HUES64 (cell line): ENCODE data around the gene STUM.

Experiments
- H3K27ac ChIP-seq: 2 replicates; pipeline ENCODE4 v1.7.0; 2013; ENCODE audit warnings: low read depth, low read length, inconsistent platforms
- H3K27me3 ChIP-seq: 2 replicates; pipeline ENCODE4 v1.6.1; 2013; ENCODE audit warnings: mild to moderate bottlenecking, low read length; ENCODE audit not compliant: insufficient read depth
- H3K36me3 ChIP-seq: 2 replicates; pipeline ENCODE4 v1.6.1; 2013; ENCODE audit warnings: mild to moderate bottlenecking, low read length; ENCODE audit not compliant: insufficient read depth
- H3K4me1 ChIP-seq: 2 replicates; pipeline ENCODE4 v1.6.1; 2013; ENCODE audit warnings: mild to moderate bottlenecking, low read length, moderate library complexity; ENCODE audit not compliant: insufficient read depth
- H3K4me3 ChIP-seq: 2 replicates; pipeline ENCODE4 v1.5.1; 2013; ENCODE audit warnings: mild to moderate bottlenecking, low read length, moderate library complexity
- H3K9ac ChIP-seq: 2 replicates; pipeline ENCODE4 v1.6.1; 2013; ENCODE audit warnings: mild to moderate bottlenecking, low read depth, low read length
- H3K9me3 ChIP-seq: 2 replicates; pipeline ENCODE4 v1.6.1; 2013; ENCODE audit warnings: low read depth, low read length; ENCODE audit not compliant: insufficient read depth
- WGBS: fragments of 150-250, 120-280 bp; methylation state at CpG from one replicate; pipeline ENCODE4 v1.1.7; 2013; ENCODE audit warnings: missing lambda C conversion rate; 5-methylcytosine and 5-hydroxymethylcytosine counted together

Gene STUM

GRCh38 chr1:226534098-226534497, 14.5 kb upstream of the STUM start:
- H3K36me3 ChIP-seq = no peaks in the 10 kb centered on the region
- no peak overlapping the region for H3K9ac ChIP-seq
- peaks cover 11% of the 10 kb centered on the region for H3K4me1 ChIP-seq
- H3K27me3 ChIP-seq = no peaks in the 10 kb centered on the region
- H3K27ac ChIP-seq = no peak overlapping the region
- 95% methylated on average over 3 of the region's 3 CpGs for WGBS
- no peak overlapping the region for H3K4me3 ChIP-seq
- no peaks in the 10 kb centered on the region for H3K9me3 ChIP-seq

- Histone ChIP-seq H3K4me3 (no peak overlapping the region), H3K27ac (no peak overlapping the region), H3K9me3 (no peaks in the 10 kb centered on the region), H3K36me3 (no peaks in the 10 kb centered on the region), H3K4me1 (peaks cover 11% of the 10 kb centered on the region), H3K9ac (no peak overlapping the region), H3K27me3 (no peaks in the 10 kb centered on the region)
- WGBS = 100% methylated on average over 1 of the region's 2 CpGs
Measured at GRCh38 chr1:226534645-226535044, 13.9 kb upstream of the STUM start.

GRCh38 chr1:226535666-226536065, 12.9 kb upstream of the STUM start:
- no peak overlapping the region for H3K9ac ChIP-seq
- H3K27ac ChIP-seq = no peak overlapping the region
- H3K9me3 ChIP-seq = no peaks in the 10 kb centered on the region
- peaks cover 11% of the 10 kb centered on the region for H3K4me1 ChIP-seq
- whole genome bisulfite sequencing = 90% methylated on average over 9 of the region's 9 CpGs
- H3K36me3 ChIP-seq = no peaks in the 10 kb centered on the region
- H3K4me3 ChIP-seq = no peak overlapping the region
- no peaks in the 10 kb centered on the region for H3K27me3 ChIP-seq

DNA sequence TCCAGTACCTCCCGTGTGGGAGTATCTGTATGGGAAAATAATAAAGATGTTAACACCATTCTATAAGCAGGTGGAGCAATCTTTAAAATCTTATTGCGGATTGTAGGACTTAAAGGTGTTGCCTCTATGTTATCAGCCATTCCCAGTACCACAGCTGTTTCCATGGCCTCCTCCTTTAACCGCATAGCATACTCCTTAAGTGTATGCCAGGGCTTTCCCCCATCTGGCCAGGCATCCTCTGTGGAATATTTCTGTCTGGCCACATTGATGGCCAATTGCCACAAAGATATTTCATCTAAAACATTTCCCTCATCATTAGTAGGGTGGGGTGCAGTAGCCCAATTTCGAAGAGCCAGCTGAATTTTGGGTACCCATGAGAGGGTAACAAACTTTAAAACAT, 7.3 kb upstream of the STUM start:
- WGBS = 90% methylated on average over 3 of the region's 4 CpGs
- Histone ChIP-seq H3K36me3 (no peaks in the 10 kb centered on the region), H3K9ac (no peak overlapping the region), H3K27me3 (peaks cover 17% of the 10 kb centered on the region), H3K4me3 (no peak overlapping the region), H3K27ac (no peak overlapping the region), H3K4me1 (no peaks in the 10 kb centered on the region), H3K9me3 (no peaks in the 10 kb centered on the region)

DNA sequence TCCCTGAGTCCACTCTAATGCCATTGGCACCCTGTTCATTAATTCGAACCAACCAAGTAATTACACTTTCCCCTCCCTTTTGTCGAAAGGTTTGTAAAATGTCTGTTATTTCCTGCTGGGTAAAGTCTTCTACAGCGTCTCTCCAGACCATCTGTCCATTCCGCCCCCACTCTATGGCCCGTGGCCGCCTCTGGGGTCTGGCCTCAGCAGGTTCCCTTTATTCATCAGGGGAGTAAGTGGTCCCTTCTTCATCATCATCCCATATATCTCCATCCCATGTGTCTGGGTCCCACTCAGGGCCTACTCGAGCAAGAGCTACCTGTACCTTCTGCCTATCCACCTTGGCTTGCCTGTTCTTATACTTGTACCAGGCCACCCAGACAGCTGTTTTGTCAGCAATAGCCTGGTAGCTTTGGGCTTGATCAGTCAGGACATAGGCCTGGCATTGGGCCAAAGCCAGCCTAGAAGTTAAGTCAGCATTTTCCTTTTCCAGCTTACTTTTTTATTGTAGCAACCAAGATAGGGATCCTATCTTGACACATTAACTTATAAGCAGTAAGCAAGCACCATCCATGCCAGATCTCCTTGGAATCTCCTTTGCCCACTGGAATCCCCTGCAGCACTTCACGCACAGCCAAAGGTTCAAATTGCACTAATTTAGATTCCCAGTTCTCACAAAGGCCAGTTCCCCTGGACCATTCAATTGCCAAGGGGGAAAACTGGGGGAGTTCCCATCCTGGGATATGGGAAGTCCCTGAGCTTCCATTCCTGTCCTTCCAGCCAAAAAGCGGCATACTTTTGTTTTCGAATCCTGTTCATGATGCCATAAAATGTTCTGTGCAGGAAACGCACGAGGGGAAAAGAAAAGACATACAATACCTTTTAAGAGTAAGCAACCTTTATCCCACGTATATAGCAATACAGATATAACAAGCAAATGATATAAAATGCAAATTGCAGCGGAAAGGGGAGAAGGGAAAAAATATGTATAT, 6.6 kb upstream of the STUM start:
- 94% methylated on average over 12 of the region's 14 CpGs for WGBS
- no peaks in the 10 kb centered on the region for H3K9me3 ChIP-seq
- H3K4me1 ChIP-seq = no peaks in the 10 kb centered on the region
- H3K4me3 ChIP-seq = no peak overlapping the region
- peaks cover 24% of the 10 kb centered on the region for H3K27me3 ChIP-seq
- H3K27ac ChIP-seq = no peak overlapping the region
- no peaks in the 10 kb centered on the region for H3K36me3 ChIP-seq
- no peak overlapping the region for H3K9ac ChIP-seq

DNA sequence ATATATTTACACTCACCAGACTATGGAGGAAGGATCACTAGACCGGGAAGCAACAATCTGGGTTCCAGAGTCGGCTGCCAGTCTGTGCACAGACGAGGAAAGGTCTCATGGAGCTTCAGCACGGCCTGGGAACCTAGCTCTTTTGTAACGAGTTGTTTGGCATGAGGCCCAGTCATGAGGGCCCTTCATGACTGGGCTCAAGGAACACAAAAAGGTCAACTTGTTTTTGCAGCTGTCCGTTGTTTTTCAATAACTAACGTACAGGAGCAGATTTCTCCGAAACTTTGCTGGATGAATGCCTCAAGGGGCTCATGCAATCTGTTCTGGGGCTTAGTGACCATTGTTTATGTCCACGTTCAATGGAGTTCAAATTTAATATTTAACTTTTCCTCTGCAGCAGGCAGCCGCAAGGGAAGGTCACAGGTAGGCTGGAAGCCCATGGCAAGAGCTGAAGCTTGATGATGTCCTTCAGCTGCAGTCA, 5.9 kb upstream of the STUM start:
- no peaks in the 10 kb centered on the region for H3K36me3 ChIP-seq
- 93% methylated on average over 10 of the region's 10 CpGs for WGBS
- H3K27me3 ChIP-seq = peaks cover 31% of the 10 kb centered on the region
- peaks cover 2% of the 10 kb centered on the region; the same call in 1 of the 2 replicates for H3K4me1 ChIP-seq
- no peak overlapping the region for H3K27ac ChIP-seq
- H3K9me3 ChIP-seq = no peaks in the 10 kb centered on the region
- no peak overlapping the region for H3K4me3 ChIP-seq
- H3K9ac ChIP-seq = no peak overlapping the region

DNA sequence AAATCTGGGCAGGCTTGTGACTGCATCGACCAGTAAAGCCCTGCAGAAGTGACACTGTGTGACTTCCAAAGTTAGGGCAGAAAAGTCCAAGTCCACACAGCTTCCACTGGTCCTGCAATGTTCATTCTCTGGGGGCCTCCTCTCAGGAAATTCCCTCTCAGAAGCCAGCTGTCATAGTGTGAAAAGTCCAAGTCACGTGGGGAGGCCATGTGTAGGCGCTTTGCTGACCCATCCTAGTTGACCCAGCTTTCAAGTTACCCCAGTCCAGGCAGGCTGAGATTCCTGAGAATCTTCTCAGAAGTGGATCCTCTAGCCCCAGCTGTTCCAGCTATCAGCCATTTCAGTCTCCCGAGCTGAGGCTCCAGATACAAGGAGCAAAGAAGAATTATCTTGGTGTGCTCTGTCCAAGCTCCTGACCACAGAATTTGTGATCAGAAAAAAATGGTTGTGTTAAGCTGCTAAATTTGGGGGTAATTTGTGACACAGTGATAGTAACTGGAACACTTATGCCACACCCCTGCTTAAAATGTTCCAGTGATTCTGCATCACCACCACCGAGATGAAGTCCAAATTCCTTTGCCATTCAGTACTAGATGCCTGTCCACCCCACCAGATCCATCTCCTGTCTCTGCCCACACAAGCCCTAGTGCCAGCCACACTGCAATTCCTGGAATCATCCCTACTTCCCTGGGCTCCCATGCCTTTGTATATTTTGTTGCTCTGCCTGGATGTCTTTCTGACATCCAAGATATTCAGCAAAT, 2.5 kb upstream of the STUM start:
- Histone ChIP-seq H3K4me1 (peaks cover 5% of the 10 kb centered on the region), H3K27ac (no peak overlapping the region), H3K4me3 (no peak overlapping the region), H3K27me3 (peaks cover 61% of the 10 kb centered on the region), H3K9ac (no peak overlapping the region), H3K9me3 (no peaks in the 10 kb centered on the region), H3K36me3 (no peaks in the 10 kb centered on the region)
- 85% methylated on average over 5 of the region's 5 CpGs for WGBS

DNA sequence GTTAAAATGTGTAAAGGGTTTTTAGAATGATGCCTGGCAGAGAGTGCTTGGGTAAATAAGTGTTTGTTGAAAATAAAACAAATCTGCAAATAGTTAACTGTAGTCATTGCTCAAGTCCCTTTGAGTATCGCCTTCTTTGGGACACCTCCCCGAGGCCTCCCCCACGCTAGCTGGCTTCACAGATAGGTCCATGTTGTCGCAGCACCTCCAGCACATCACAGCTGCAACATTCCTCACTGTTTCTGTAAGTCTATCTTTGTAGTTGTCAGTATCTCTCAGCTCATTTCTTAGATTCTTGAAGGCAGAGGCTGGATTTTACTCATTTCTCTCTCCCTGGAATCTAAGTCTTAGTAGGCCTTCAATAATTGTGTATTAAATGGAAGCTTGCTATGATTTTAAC, 1.6 kb upstream of the STUM start:
- H3K27me3 ChIP-seq = peaks cover 69% of the 10 kb centered on the region
- H3K4me3 ChIP-seq = no peak overlapping the region
- 92% methylated on average over 4 of the region's 4 CpGs for WGBS
- no peaks in the 10 kb centered on the region for H3K9me3 ChIP-seq
- H3K9ac ChIP-seq = no peak overlapping the region
- H3K36me3 ChIP-seq = no peaks in the 10 kb centered on the region
- H3K27ac ChIP-seq = no peak overlapping the region
- H3K4me1 ChIP-seq = peaks cover 5% of the 10 kb centered on the region

- H3K27ac ChIP-seq = no peak overlapping the region
- WGBS = 4% methylated on average over 16 of the region's 16 CpGs
- H3K36me3 ChIP-seq = no peaks in the 10 kb centered on the region
- H3K4me3 ChIP-seq = no peak overlapping the region
- H3K9ac ChIP-seq = no peak overlapping the region
- peaks cover 5% of the 10 kb centered on the region for H3K4me1 ChIP-seq
- H3K9me3 ChIP-seq = no peaks in the 10 kb centered on the region
- H3K27me3 ChIP-seq = peaks cover 75% of the 10 kb centered on the region
Measured at GRCh38 chr1:226547754-226548191, 791 bp upstream of the STUM start.

GRCh38 chr1:226549094-226549936, 751 bp downstream of the STUM start:
- 1% methylated on average over 73 of the region's 73 CpGs for WGBS
- Histone ChIP-seq H3K27ac (no peak overlapping the region), H3K9me3 (no peaks in the 10 kb centered on the region), H3K36me3 (no peaks in the 10 kb centered on the region), H3K4me1 (peaks cover 5% of the 10 kb centered on the region), H3K27me3 (peaks cover 78% of the 10 kb centered on the region), H3K4me3 (peak overlapping the region; percentile 54), H3K9ac (no peak overlapping the region; the same call in 1 of the 2 replicates)
